KMS-11 (cell line): Measurements from ENCODE around the gene CELF4.

Experiments used
- H2AFZ ChIP-seq: fragments of 200-600 bp; sonication (generic); 2 replicates; pipeline ENCODE4 v1.6.1; 2016; ENCODE audit warnings: antibody characterized with exemption, mixed run types, low read depth
- H3K27ac ChIP-seq: fragments of 200-600 bp; sonication (generic); 2 replicates; pipeline ENCODE4 v1.6.1; 2016; ENCODE audit warnings: mild to moderate bottlenecking, mixed run types
- H3K27me3 ChIP-seq: fragments of 200-600 bp; sonication (generic); 2 replicates; pipeline ENCODE4 v1.6.1; 2017; ENCODE audit warnings: mild to moderate bottlenecking, low read depth, mixed run types, moderate library complexity; ENCODE audit not compliant: insufficient read depth
- H3K36me3 ChIP-seq: fragments of 200-600 bp; sonication (generic); 2 replicates; pipeline ENCODE4 v1.6.1; 2017; ENCODE audit warnings: mild to moderate bottlenecking, mixed run types; ENCODE audit not compliant: insufficient read depth
- H3K4me1 ChIP-seq: fragments of 200-600 bp; sonication (generic); 2 replicates; pipeline ENCODE4 v1.6.1; 2016; ENCODE audit warnings: mild to moderate bottlenecking, low read depth, mixed run types; ENCODE audit not compliant: poor library complexity, severe bottlenecking
- H3K4me2 ChIP-seq: fragments of 200-600 bp; sonication (generic); 2 replicates; pipeline ENCODE4 v1.7.0; 2016; ENCODE audit warnings: mild to moderate bottlenecking, mixed run types
- H3K4me3 ChIP-seq: fragments of 200-600 bp; sonication (generic); IDR thresholded peaks from 2 replicates; pipeline ENCODE4 v1.6.1; 2017; ENCODE audit warnings: low read depth, low read length, mixed read lengths; ENCODE audit not compliant: insufficient read depth
- H3K79me2 ChIP-seq: fragments of 200-600 bp; sonication (generic); 2 replicates; pipeline ENCODE4 v1.6.1; 2016; ENCODE audit warnings: low read depth, mixed run types; ENCODE audit not compliant: insufficient read depth
- H3K9ac ChIP-seq: fragments of 200-600 bp; sonication (generic); 2 replicates; pipeline ENCODE4 v1.6.1; 2016; ENCODE audit warnings: mild to moderate bottlenecking, mixed run types
- H4K20me1 ChIP-seq: fragments of 200-600 bp; sonication (generic); 2 replicates; pipeline ENCODE4 v1.6.1; 2016; ENCODE audit warnings: mild to moderate bottlenecking, mixed run types; ENCODE audit not compliant: insufficient read depth
- CTCF ChIP-seq: fragments of 200-600 bp; sonication (generic); conservative IDR thresholded peaks from 2 replicates; pipeline ENCODE4 v1.6.1; 2017; ENCODE audit warnings: low read depth, mild to moderate bottlenecking, antibody characterized with exemption, low read length, moderate library complexity, mixed read lengths

CELF4 gene

DNA sequence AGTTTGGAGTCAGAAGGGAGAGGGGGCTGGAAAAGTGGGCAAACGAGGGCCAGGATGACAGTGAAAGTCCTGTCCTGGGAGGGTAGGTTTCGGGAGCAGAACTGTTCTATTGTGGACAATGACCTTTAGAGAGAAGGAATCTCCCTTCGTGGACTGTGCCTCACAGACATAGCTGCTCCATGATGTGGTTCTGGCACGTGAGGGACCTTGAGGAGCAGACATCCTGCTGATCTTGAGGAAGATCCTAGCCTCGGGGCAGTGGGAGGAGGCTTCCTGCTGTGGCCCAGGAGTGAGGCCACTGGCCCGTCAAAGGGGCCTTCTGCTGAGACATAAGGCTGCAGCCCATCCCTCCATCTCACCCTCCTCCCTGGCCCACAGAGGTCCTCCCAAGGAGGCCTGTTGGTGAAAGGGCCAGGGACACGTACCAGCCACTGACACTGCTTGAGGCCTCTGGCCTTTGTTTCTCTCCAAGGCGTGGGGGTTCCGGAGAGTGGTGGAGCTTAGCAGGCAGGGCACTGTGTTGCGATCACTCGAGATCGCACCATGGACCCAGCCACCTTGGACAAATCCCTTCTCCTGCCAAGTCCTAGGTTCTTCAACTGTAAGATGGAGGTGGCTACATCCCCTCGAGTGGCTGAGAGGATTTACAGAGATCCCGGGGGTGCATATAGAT lies 167.2 kb downstream of the CELF4 start:
- H4K20me1 ChIP-seq, result no peaks in the 10 kb centered on the region
- no peak overlapping the region for H3K27ac ChIP-seq
- TF ChIP-seq CTCF, result no peak
- no peaks in the 10 kb centered on the region for H3K36me3 ChIP-seq
- no peak overlapping the region for H3K9ac ChIP-seq
- H3K4me3 ChIP-seq, result no peak overlapping the region
- no peaks in the 10 kb centered on the region for H3K79me2 ChIP-seq
- no peak overlapping the region for H2AFZ ChIP-seq
- H3K27me3 ChIP-seq, result no peaks in the 10 kb centered on the region
- no peak overlapping the region for H3K4me2 ChIP-seq
- H3K4me1 ChIP-seq, result no peaks in the 10 kb centered on the region

DNA sequence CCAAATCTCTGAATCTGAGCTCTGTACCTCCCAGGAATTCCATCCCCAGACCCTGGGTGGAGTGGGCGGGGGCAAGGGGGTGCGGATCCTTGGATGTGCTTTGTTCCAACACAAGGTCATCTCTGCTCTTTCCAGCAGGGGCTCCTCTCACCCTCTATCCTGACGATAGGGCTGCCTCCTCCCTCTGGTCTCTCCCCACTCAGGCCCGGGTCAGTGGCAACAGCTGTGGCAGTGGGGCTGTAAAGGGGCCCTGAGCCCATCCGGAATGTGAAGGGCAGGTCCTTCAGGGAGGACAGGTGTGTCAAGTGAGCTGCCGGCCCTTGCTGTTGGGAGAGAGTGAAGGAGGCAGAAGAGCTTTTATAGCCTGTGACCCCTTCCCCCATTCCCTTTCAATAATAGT lies 167.8 kb downstream of the CELF4 start:
- no peaks in the 10 kb centered on the region for H3K27me3 ChIP-seq
- H3K9ac ChIP-seq, result no peak overlapping the region
- TF ChIP-seq CTCF, result no peak
- no peaks in the 10 kb centered on the region for H3K36me3 ChIP-seq
- no peak overlapping the region for H3K4me2 ChIP-seq
- H4K20me1 ChIP-seq, result no peaks in the 10 kb centered on the region
- no peak overlapping the region for H2AFZ ChIP-seq
- no peak overlapping the region for H3K4me3 ChIP-seq
- no peaks in the 10 kb centered on the region for H3K4me1 ChIP-seq
- H3K79me2 ChIP-seq, result no peaks in the 10 kb centered on the region
- H3K27ac ChIP-seq, result no peak overlapping the region

DNA sequence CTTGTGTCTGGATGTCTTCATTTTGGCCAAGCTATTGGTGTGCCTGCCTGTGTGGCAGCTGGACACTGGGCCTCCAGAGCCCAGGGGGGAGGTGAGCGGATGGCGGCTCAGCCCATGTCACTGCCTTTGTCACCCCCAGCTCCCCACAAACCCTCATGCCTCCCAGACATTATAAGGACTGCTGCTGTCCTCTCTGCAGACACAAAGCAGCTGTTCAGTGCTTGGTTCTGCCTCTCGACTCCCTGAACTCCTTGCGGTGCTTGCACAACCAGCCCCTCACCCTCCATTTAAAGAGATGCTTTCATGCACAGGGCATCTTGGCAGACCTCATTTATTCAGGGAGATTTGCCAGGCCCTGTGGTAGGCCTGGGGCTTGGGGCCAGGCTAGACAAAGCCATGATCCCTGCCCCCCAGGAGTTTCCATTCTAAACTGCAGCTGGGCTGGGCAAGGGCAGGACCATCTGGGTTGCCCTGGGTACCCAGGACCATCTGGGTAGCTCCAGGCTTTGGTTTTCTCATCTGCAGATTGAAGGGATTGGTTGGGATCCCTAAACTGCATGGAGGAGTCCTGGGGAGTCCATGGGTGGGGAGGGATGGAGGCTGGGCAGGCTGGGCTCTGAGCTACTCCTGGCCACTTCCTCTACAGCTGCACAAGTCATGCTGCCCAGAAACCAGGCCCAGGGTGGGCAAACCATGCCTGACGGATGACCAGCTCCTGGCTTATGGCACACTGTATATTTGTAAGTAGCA lies 168.5 kb downstream of the CELF4 start:
- no peak for TF ChIP-seq CTCF
- Histone ChIP-seq H3K4me1 (no peaks in the 10 kb centered on the region), H3K79me2 (no peaks in the 10 kb centered on the region), H3K4me3 (no peak overlapping the region), H3K36me3 (no peaks in the 10 kb centered on the region), H3K27ac (no peak overlapping the region), H3K9ac (no peak overlapping the region), H3K27me3 (no peaks in the 10 kb centered on the region), H2AFZ (no peak overlapping the region), H3K4me2 (no peak overlapping the region), H4K20me1 (no peaks in the 10 kb centered on the region)

DNA sequence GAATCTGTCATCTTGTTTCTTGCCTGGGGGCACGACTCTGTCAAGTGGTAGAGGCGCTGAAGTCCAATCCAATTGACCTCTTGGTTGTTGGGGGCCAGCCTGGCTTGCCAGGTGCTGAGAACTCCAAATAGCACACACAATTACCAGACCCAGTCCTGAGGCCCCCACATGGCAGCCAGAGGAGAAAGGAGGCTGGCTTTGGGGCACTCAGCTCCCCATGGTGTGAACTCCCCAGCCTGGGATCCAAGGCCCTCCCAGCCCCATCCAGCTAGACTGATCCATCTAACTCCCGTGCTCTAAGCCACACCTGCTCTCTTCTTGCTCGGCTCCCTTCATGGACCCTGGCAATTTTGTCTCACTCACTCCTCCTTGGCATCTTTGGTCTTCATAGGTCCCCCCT lies 170.0 kb downstream of the CELF4 start:
- Histone ChIP-seq H4K20me1 (no peaks in the 10 kb centered on the region), H2AFZ (no peak overlapping the region), H3K36me3 (no peaks in the 10 kb centered on the region), H3K4me1 (no peaks in the 10 kb centered on the region), H3K79me2 (no peaks in the 10 kb centered on the region), H3K9ac (no peak overlapping the region), H3K4me3 (no peak overlapping the region), H3K27ac (no peak overlapping the region), H3K27me3 (no peaks in the 10 kb centered on the region), H3K4me2 (no peak overlapping the region)
- TF ChIP-seq CTCF, result no peak
